T-helper 2 cell treated with Interferon-gamma antibody and Interleukin-4, amounts not matched to agents 100 ng/mL and 5 ng/mL, for 36 hours (primary cell): Measurements from ENCODE around the gene TM4SF1. TPM values are rescaled to one million over a fixed set of nuclear protein-coding genes. Genes with fewer than 3 reads are reported as not detected.

Experiments used
- total RNA-seq: library from RNA; stranded (reverse); gene quantifications from 2 replicates; pipeline ENCODE4 v1.2.3, GENCODE V29; 2022

The TM4SF1 gene
- total RNA-seq, 1 donor from 2014 or later = not detected

Other genes with a start within 250 kb of the TM4SF1 start
- 24.0 and 27.0 TPM in 2 replicates for gene HPS3, start 248.0 kb downstream of the TM4SF1 start, total RNA-seq
- gene CP, start 155.8 kb downstream of the TM4SF1 start, total RNA-seq = not detected in 2 replicates
- gene TM4SF18, start 44.0 kb downstream of the TM4SF1 start, total RNA-seq = not detected in 2 replicates
- gene TM4SF4, start 97.0 kb upstream of the TM4SF1 start, total RNA-seq = not detected in 2 replicates